WTC11 (cell line): Measurements from ENCODE around the gene ZC3H4.

Experiments used
- ATF2 ChIP-seq: sonication (generic); formaldehyde crosslinking; IDR thresholded peaks from 2 replicates; pipeline ENCODE4 v1.8.1; 2022; ENCODE audit warnings: low read depth, missing genetic modification reagents, borderline replicate concordance
- CBFB ChIP-seq: sonication (generic); formaldehyde crosslinking; IDR thresholded peaks from 2 replicates; pipeline ENCODE4 v1.8.1; 2022; ENCODE audit warnings: mild to moderate bottlenecking, low read depth, missing genetic modification reagents
- CREB1 ChIP-seq: sonication (generic); formaldehyde crosslinking; IDR thresholded peaks from 2 replicates; pipeline ENCODE4 v1.8.0; 2023; ENCODE audit warnings: mild to moderate bottlenecking, missing genetic modification reagents
- CTCF ChIP-seq: fragments of 200-600 bp; IDR thresholded peaks from 2 replicates; pipeline ENCODE4 v1.8.0; 2022; ENCODE audit warnings: antibody characterized with exemption
- FOXJ3 ChIP-seq: sonication (generic); formaldehyde crosslinking; IDR thresholded peaks from 2 replicates; pipeline ENCODE4 v1.9.0; 2021; ENCODE audit warnings: missing genetic modification reagents, mild to moderate bottlenecking, borderline replicate concordance
- MXD4 ChIP-seq: fragments of 250-450 bp; sonication (Bioruptor Pico); IDR thresholded peaks from 2 replicates; pipeline ENCODE4 v1.8.0; 2021; ENCODE audit warnings: mild to moderate bottlenecking, moderate library complexity, borderline replicate concordance
- NFATC4 ChIP-seq: fragments of 250-450 bp; sonication (Bioruptor Pico); IDR thresholded peaks from 2 replicates; pipeline ENCODE4 v1.9.0; 2021; ENCODE audit warnings: mild to moderate bottlenecking
- NFE2L1 ChIP-seq: sonication (generic); formaldehyde crosslinking; IDR thresholded peaks from 2 replicates; pipeline ENCODE4 v1.8.1; 2023; ENCODE audit warnings: missing genetic modification reagents
- NR2C2 ChIP-seq: sonication (generic); formaldehyde crosslinking; IDR thresholded peaks from 2 replicates; pipeline ENCODE4 v1.8.0; 2022; ENCODE audit warnings: mild to moderate bottlenecking, missing genetic modification reagents
- ZNF423 ChIP-seq: fragments of 250-450 bp; sonication (Bioruptor Pico); IDR thresholded peaks from 2 replicates; pipeline ENCODE4 v2.1.2; 2022; ENCODE audit warnings: mild to moderate bottlenecking, moderate library complexity

GRCh38 chr19:47089767-47090350 lies 23.7 kb downstream of the ZC3H4 start:
- TF ChIP-seq CBFB (CRISPR knock-in tag), result no peak
- no peak for TF ChIP-seq NFE2L1
- TF ChIP-seq CTCF, result no peak
- TF ChIP-seq NR2C2 (CRISPR knock-in tag), result no peak
- TF ChIP-seq FOXJ3 (CRISPR knock-in tag), result no peak
- no peak for TF ChIP-seq CREB1 (CRISPR knock-in tag)
- no peak for TF ChIP-seq MXD4
- TF ChIP-seq ATF2 (CRISPR knock-in tag), result no peak
- no peak for TF ChIP-seq ZNF423 (CRISPR knock-in tag)
- TF ChIP-seq NFATC4 (CRISPR knock-in tag), result no peak
